Measurements from ENCODE around the gene FANK1.
A peak's percentile ranks its signal among the peaks of the same experiment; 100 is the strongest.

The FANK1 gene

GRCh38 chr10:125985557-125986240 lies 89.3 kb downstream of the FANK1 start:
- no peak for DNase-seq (ENCODE audit: low read depth in 2 of 2)

DNA sequence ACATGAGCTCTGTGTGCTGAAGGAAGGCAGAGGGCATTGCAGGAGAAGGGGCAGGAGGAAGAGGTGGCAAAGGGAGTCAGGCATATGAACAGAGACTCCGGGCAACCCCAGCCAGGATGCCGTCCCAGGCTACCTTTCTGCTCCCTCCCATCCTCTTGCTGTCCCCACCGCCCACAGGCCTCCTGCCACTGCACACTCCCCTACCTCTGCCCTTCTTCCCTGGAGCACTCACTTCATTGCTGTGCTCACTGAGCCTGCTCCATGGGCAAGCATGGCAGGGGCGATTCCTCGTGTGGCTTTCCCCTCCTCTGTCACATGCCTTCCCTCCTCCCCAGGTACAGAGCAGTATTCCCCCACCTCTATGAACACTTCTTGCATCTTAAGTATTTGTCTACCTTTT lies 93.4 kb downstream of the FANK1 start:
- DNase-seq (ENCODE audit: low read depth in 2 of 2) = no peak

GRCh38 chr10:125990974-125991373 lies 94.6 kb downstream of the FANK1 start:
- no peak for DNase-seq (ENCODE audit: low read depth in 2 of 2)

- DNase-seq (ENCODE audit: low read depth in 2 of 2) = no peak
Measured at GRCh38 chr10:125991392-125991791, 95.0 kb downstream of the FANK1 start.

DNA sequence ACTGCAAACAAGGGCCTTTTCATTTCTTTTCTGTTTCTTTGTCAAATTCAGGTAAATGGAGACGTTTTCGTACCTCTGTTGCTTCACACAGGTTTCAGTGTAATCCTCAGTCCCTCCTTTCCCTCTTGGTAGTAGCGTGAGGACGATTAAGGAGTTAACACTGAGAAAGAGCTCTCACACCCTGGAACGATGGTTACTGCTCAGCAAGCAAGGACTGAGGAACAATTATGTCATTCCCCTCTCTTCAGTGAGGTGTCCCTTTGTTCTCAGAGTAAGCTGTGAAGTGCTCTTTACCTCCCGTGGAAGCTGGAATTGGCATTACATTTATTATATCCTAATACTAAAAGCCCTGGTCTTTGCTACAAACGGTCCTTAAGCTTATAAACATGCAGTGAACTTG lies 95.9 kb downstream of the FANK1 start:
- no peak for DNase-seq (ENCODE audit: low read depth in 2 of 2)

DNA sequence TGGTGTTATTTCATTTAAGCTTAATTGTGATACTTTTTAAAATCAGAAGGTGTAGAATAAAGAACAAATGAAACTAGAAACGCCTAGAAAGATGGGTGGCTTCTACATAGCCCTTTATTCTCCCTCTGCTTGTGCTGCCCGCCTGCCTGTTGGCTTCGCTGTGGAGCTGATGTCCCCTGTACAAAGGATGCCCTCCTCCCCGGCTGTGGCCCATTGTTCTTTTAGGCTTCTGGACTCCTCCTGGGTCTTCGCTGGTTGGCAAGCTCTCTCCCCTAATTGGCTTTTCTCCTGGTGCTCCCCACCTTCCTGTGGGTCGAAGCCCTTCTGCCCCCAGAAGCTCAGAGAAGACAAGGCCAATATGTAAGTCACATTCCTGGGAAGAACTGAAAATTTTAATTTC lies 98.2 kb downstream of the FANK1 start:
- DNase-seq (ENCODE audit: low read depth in 2 of 2) = no peak

GRCh38 chr10:125995726-125996304 lies 99.5 kb downstream of the FANK1 start:
- no peak for DNase-seq (ENCODE audit: low read depth in 2 of 2)

GRCh38 chr10:125997586-125997985 lies 101.2 kb downstream of the FANK1 start:
- DNase-seq (ENCODE audit: low read depth in 2 of 2) = no peak

DNA sequence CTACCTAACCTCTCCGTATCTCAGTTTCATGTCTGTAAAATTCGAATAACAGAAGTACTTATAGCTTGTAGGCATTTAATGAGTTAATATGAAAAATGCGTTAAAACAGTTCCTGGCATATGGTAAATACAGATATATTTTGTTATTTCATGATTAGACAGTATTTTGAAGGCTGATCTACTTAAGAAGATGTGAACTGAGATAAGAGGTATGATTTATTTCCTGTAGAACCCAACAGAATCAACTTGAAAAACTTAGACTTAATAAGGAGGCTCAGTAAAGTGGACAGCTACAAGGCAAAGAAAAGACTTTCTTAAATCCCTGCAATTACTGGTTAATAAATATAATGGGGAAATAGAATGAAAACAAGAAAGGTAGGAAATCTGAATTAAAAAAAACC lies 103.3 kb downstream of the FANK1 start:
- DNase-seq (ENCODE audit: low read depth in 2 of 2) = no peak

- no peak for DNase-seq (ENCODE audit: low read depth in 2 of 2)
Measured at GRCh38 chr10:126001576-126001975, 105.2 kb downstream of the FANK1 start.

DNA sequence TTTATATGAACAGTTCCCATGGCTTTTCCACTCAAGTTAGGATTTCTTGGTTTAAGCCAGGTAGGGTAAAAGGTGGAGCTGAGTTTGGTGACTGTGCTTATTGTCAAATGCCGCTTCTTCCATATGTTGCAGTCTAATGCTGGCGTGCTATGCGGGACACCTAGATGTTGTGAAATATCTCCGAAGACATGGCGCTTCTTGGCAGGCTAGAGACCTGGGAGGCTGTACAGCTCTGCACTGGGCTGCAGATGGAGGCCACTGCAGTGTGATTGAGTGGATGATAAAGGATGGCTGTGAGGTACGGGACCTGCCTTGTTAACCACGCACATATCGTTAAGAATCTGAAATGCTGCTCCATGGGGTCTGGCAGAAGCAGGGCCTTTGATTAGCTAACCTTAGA lies 108.4 kb downstream of the FANK1 start:
- DNase-seq (ENCODE audit: low read depth in 2 of 2) = no peak

DNA sequence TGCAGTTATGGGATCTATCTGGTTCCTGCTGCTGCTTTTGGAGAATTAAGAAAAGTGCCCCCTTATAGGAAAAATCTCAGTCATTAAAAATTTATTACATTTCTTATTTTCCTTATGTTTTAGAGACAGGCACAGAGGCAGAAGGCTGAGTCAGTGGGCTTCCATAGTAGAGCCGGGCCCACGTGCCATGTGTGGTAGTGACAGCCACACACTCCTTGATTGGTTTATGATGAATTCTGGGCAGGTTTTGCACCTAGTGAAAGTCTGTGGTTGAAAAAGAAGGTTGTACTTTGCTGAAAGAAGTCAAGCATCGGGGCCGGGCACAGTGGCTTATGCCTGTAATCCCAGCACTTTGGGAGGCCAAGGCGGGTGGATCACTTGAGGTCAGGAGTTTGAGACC lies 109.9 kb downstream of the FANK1 start:
- no peak for DNase-seq (ENCODE audit: low read depth in 2 of 2)

- no peak for DNase-seq (ENCODE audit: low read depth in 2 of 2)
Measured at GRCh38 chr10:126006906-126007305, 110.5 kb downstream of the FANK1 start.

DNA sequence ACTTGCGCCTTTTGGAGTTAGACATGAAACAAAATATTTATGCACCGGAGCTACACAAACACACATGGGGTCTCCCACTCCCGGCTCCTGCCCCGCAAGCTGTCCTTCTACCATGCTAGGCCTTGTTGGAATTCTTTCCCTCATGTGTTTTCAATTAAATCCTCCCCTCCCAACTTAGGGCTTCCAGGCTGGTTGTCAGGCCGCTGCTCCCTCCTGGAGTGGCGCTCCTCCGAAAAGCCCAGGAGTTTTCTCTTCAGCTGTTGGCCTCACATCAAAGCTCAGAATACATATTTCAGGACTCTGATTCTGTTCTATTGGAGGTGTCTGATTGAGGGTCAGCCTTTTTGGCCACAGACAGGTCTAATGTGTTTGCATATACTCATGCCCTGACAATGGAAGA lies 113.3 kb downstream of the FANK1 start:
- DNase-seq (ENCODE audit: low read depth in 2 of 2) = no peak

DNA sequence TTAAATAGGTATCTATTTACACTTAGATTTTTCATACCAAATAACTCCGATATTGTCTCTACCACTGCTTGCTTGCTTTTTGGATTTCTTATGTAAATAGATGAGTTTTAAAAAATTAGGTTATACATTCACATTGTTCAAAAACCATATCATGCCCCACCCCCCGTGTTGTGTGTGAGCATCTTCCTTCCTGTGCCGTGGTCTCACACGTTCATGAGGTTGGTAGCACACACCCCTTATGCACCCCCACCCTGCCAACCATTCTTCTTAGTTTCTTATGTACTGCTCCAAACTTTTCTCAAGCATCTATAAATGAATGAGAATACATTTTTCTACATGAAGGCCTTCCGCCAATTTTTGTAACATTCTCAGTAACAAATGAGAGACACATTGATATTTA lies 115.6 kb downstream of the FANK1 start:
- DNase-seq (ENCODE audit: low read depth in 2 of 2) = peak in 1 of 2 donors; percentile 10

- DNase-seq (ENCODE audit: low read depth in 2 of 2) = no peak
Measured at GRCh38 chr10:126012485-126012884, 116.1 kb downstream of the FANK1 start.

DNA sequence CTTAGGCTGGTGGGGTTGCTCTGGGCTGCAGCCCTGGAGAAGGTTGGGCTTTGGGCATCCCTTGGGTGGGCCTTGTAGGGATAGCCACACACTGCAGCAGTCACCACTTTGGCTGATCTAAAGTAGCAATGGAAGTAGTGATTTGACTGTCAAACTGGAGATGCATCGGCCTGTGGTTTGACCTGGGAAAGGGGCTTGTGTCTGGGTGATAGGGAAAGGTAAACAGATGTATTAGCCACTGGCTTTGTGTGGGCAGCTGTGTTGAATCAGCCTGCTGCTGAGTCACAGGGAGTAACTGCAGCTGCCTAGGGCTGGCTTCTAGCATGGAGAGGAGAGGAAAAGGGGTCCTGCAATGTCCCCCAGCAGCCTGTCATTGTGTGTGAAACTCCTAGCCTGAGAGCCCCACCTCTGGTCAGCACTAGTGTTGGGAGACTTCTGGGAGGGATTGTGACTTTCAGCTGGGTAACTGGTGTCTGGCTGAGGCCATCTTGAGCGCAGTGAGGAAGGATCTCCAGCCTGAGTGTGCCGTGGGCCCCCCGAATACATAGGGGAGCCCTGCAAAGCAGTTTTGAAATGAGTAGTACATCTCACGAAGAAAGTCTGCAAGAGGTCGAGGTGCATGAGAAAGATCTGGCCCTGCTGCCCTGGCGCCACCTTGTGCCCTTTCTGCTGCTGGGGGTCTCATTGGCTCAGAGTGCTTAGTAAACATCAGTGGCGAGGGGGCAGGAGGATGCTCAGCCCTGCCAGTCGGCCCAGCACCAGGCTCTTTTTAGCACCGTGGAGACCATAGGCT lies 117.3 kb downstream of the FANK1 start:
- no peak for DNase-seq (ENCODE audit: low read depth in 2 of 2)

- DNase-seq (ENCODE audit: low read depth in 2 of 2) = no peak
Measured at GRCh38 chr10:126014309-126014708, 117.9 kb downstream of the FANK1 start.

- no peak for DNase-seq (ENCODE audit: low read depth in 2 of 2)
Measured at GRCh38 chr10:126015413-126015812, 119.0 kb downstream of the FANK1 start.

- no peak for DNase-seq (ENCODE audit: low read depth in 2 of 2)
Measured at GRCh38 chr10:126016156-126016805, 119.9 kb downstream of the FANK1 start.

DNA sequence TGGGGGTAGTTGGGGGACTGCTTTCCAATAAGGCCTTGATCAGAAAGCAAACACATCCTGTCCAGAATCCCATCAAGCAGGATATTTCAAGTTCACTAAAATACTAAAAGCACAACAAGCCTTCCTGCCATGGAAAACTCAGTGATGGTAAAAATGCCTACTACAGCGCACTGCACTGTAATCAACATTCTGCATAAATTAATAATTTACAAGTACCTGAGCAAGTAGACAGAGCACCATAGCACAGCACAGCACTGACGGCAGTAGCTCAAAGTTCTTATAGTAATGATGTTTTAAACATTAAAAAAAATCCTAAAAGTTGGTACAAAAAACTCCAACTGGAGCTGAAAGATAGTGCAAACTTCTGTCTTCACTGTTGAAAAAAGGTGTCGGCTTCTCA lies 120.5 kb downstream of the FANK1 start:
- DNase-seq (ENCODE audit: low read depth in 2 of 2) = no peak

DNA sequence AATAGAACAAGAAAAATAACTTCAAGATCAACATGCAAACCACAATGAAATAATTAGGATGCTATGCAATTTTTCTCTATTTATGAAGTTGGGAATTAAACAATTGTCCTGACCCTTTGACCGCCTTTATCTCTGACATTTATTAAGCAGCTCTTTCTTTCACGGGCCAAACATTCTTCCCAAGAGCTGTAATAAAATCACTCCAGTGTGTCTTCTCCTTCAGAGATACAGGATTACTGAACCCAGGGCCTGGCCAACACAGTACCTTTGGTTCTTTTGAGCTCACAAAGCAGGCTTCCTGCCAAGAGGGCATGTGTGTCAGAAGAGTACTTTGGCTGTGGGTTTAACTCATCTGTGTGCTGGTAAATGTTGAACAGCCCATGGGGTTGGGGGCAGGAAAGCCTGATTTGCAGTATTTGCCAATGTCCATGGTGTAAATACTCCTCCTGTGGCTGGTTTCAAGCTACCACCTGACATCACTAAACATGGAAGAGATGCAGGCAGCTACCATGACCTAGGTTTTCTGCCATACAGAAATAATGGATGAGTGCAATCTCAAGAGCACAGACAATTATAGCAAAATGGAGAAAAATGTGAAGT lies 121.7 kb downstream of the FANK1 start:
- DNase-seq (ENCODE audit: low read depth in 2 of 2) = no peak
